ENCODE data around the gene C1RL. TPM values are rescaled to one million over a fixed set of nuclear protein-coding genes. Genes with fewer than 3 reads are reported as not detected.

Gene C1RL
- total and polyA plus RNA-seq, 2 of the 4 experiments (the other 2 are of a cell fraction), result 9.1 to 12.3 TPM

GRCh38 chr12:7079826-7080125 lies 29.2 kb downstream of the C1RL start:
- Histone ChIP-seq H4K8ac (ENCODE audit: low read depth in 2 of 2, low read length in 2 of 2) (peak overlapping the region in 1 of 2 experiments; percentile 76; a peak in 1 of 4 replicates), H3K36me3 (ENCODE audit: control insufficient read depth, insufficient read depth, low read length) (peaks cover 33% of the 10 kb centered on the region), H3K56ac (ENCODE audit: extremely low read depth, insufficient read depth, low read length) (peak overlapping the region; percentile 55; the same call in 1 of the 2 replicates), H4K5ac (ENCODE audit: low read depth, low read length) (0 out of 2 replicates have a peak overlapping the region, but pooled peaks have one; percentile 3), H3K27ac (ENCODE audit: insufficient read depth, low read length) (peak overlapping the region; percentile 59), H3K4me3 (ENCODE audit: insufficient read depth, low read depth, low read length) (no peak overlapping the region), H2BK5ac (ENCODE audit: low read depth, low read length, poor library complexity, severe bottlenecking) (peak overlapping the region; percentile 87), H3K27me3 (ENCODE audit: control insufficient read depth, insufficient read depth, low read length) (no peaks in the 10 kb centered on the region), H2AK5ac (ENCODE audit: low read depth, low read length) (no peak overlapping the region), H4K91ac (ENCODE audit: insufficient read depth, low read depth, low read length) (peak overlapping the region; percentile 34; the same call in 1 of the 2 replicates), H4K20me1 (ENCODE audit: insufficient read depth, low read length) (peaks cover 4% of the 10 kb centered on the region; the same call in 1 of the 2 replicates), H3K9me3 (ENCODE audit: control insufficient read depth, insufficient read depth, low read length) (no peaks in the 10 kb centered on the region), H3K18ac (ENCODE audit: low read depth, low read length) (0 out of 2 replicates have a peak overlapping the region, but pooled peaks have one; percentile 1), H2BK120ac (ENCODE audit: low read depth, low read length) (peak overlapping the region; percentile 34; the same call in 1 of the 2 replicates), H3K9me1 (ENCODE audit: insufficient read depth, low read length) (peaks cover 24% of the 10 kb centered on the region), H3K4me2 (ENCODE audit: low read depth, low read length) (peak overlapping the region; percentile 8; the same call in 1 of the 2 replicates), H2AFZ (replicated peaks; ENCODE audit: low read length, poor library complexity) (no peak overlapping the region), H2BK20ac (ENCODE audit: low read depth, low read length) (no peak overlapping the region), H3K23ac (ENCODE audit: low read depth, low read length) (no peak overlapping the region), H3K4me1 (ENCODE audit: control insufficient read depth, insufficient read depth, low read length) (peaks cover 17% of the 10 kb centered on the region), H2BK15ac (ENCODE audit: low read depth, low read length) (no peak overlapping the region), H3K9ac (ENCODE audit: low read depth, low read length) (no peak overlapping the region), H3K4ac (ENCODE audit: low read depth, low read length) (peak overlapping the region; percentile 49), H2AK9ac (replicated peaks; ENCODE audit: low read depth, low read length, poor library complexity) (no peak overlapping the region), H3K14ac (replicated peaks; ENCODE audit: low read depth, low read length) (no peak overlapping the region), H3K79me1 (ENCODE audit: low read depth in 1 of 2, low read length in 2 of 2) (peaks cover 0 to 5% of the 10 kb centered on the region in 2 experiments; a peak in 1 of 4 replicates)
- peak; percentile 79 for ATAC-seq (ENCODE audit: low read depth)
- in situ Hi-C loops (cut with MboI; ENCODE audit: low sequenced_read_pairs), result no loop called here
- TF ChIP-seq RCOR1 (IDR thresholded peaks at IDR 0.05; ENCODE audit: insufficient replicate concordance, low read length) (no peak), MAFK (IDR thresholded peaks at IDR 0.05; ENCODE audit: low read depth, low read length) (no peak), FOS (IDR thresholded peaks at IDR 0.05; ENCODE audit: low read depth, low read length) (peak; percentile 70)
- peak; percentile 76 for DNase-seq
- no TSS peak for BruUV-seq (replicated peaks)
- dilution Hi-C loops (cut with HindIII; ENCODE audit: low sequenced_read_pairs, unreplicated experiment), result no loop called here
- ChIA-PET CTCF (interaction anchor here (0.6 kb wide), 2 partner anchors 105 to 288 kb away, joined by 3 read pairs; no protein-coding TSS in a partner anchor), POLR2A (ENCODE audit: unreplicated experiment) (interaction anchor here (0.6 kb wide), 2 partner anchors 52 to 64 kb away, joined by 4 to 5 read pairs; no protein-coding TSS in a partner anchor)
- intact Hi-C loops (cut with micrococcal nuclease), result loop anchor here (1.0 kb wide), 1 partner anchor 13 kb away; the partner anchor contains the start of gene C1R

Measured in IMR-90 (cell line).